Measurements from ENCODE around the gene CNBP.
A peak's percentile ranks its signal among the peaks of the same experiment; 100 is the strongest.

The CNBP gene

GRCh38 chr3:129121016-129121791, 62.5 kb downstream of the CNBP start:
- H3K4me3 ChIP-seq (ENCODE audit: low read depth, low read length) = peak overlapping the region; percentile 73
- TF ChIP-seq CTCF (IDR thresholded peaks at IDR 0.05; ENCODE audit: insufficient read depth, low read depth, low read length, missing control alignments) = no peak
- DNase-seq (ENCODE audit: low read depth) = no peak

DNA sequence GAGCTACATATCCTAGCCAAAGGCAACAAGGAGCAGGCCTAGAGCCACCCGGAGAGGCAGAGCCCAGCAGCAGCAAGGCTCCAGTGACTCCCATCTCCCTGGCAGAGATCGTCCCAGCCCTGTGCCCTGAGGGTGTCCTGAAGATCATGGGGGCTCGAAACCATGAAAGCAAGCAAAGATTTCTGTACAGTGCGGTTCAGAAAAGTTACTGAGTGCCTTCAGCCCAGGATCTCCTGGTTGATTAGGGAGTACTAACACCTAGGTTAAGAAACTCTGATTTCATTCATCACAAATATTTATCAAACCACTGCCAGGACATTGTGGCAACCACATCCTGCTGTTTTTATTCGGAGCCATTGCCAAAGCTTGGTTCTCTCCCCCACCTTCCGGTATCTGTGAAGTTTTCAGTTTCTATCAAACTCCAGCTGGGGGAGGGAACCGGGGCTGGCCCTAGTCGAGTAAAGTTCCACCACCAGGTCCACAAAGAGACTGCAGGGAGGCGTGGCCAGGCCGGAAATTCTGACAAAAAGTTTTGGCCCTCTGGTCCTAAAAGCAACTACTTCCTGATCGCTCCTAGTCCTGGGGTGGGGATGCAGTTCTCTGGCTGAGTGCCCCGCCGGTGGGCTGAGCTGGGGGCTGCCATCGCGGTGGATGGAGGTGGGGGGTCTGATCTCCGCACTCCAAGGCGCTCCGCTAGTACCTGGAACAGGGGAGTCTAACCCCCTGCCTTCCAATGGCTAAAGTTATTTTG, 63.3 kb downstream of the CNBP start:
- peak; percentile 97 for DNase-seq (ENCODE audit: low read depth)
- TF ChIP-seq CTCF (IDR thresholded peaks at IDR 0.05; ENCODE audit: insufficient read depth, low read depth, low read length, missing control alignments) = no peak
- H3K4me3 ChIP-seq (ENCODE audit: low read depth, low read length) = peak overlapping the region; percentile 73

- no peak for TF ChIP-seq CTCF (IDR thresholded peaks at IDR 0.05; ENCODE audit: insufficient read depth, low read depth, low read length, missing control alignments)
- peak overlapping the region; percentile 73 for H3K4me3 ChIP-seq (ENCODE audit: low read depth, low read length)
- no peak for DNase-seq (ENCODE audit: low read depth)
Measured at GRCh38 chr3:129119365-129120100, 64.2 kb downstream of the CNBP start.

- DNase-seq (ENCODE audit: low read depth) = no peak
- no peak for TF ChIP-seq CTCF (IDR thresholded peaks at IDR 0.05; ENCODE audit: insufficient read depth, low read depth, low read length, missing control alignments)
- H3K4me3 ChIP-seq (ENCODE audit: low read depth, low read length) = no peak overlapping the region
Measured at GRCh38 chr3:129118745-129119144, 65.0 kb downstream of the CNBP start.

Data from GM12865 (cell line).